ENCODE results near the gene RAB23. TPM values are rescaled to one million over a fixed set of nuclear protein-coding genes. Genes with fewer than 3 reads are reported as not detected.

The RAB23 gene
- total RNA-seq, 6 donors from 2014 or later, result 6.3 to 19.7 (median 9.1) TPM

GRCh38 chr6:57162516-57162915 lies 59.6 kb downstream of the RAB23 start:
- peaks cover 0 to 8% (median 0%) of the 10 kb centered on the region in 4 donors for H3K9me3 ChIP-seq
- WGBS, 2 donors, result 78 to 89% methylated on average over 3 of the region's 3 CpGs
- H3K27ac ChIP-seq, result no peak overlapping the region
- DNase-seq (no peak), ATAC-seq (ENCODE audit: low FRiP score in 2 of 2) (no peak)
- H3K27me3 ChIP-seq, result no peaks in the 10 kb centered on the region
- no peaks in the 10 kb centered on the region for H3K4me1 ChIP-seq
- TF ChIP-seq POLR2A (IDR thresholded peaks at IDR 0.05) (no peak), CTCF (IDR thresholded peaks at IDR 0.05) (no peak), POLR2AphosphoS5 (IDR thresholded peaks at IDR 0.05) (no peak), EP300 (IDR thresholded peaks at IDR 0.05) (no peak)
- H3K36me3 ChIP-seq, result peaks cover 0 to 40% (median 8%) of the 10 kb centered on the region in 4 donors
- H3K4me3 ChIP-seq, result no peak overlapping the region

GRCh38 chr6:57162028-57162427 lies 60.1 kb downstream of the RAB23 start:
- TF ChIP-seq CTCF (IDR thresholded peaks at IDR 0.05), result no peak
- TF ChIP-seq POLR2A (IDR thresholded peaks at IDR 0.05), result no peak
- no peak for TF ChIP-seq EP300 (IDR thresholded peaks at IDR 0.05)
- no peak for TF ChIP-seq POLR2AphosphoS5 (IDR thresholded peaks at IDR 0.05)
- Histone ChIP-seq H3K9me3 (peaks cover 0 to 8% (median 0%) of the 10 kb centered on the region in 4 donors), H3K36me3 (peaks cover 0 to 40% (median 6%) of the 10 kb centered on the region in 4 donors), H3K27ac (no peak overlapping the region), H3K4me3 (no peak overlapping the region), H3K4me1 (no peaks in the 10 kb centered on the region), H3K27me3 (no peaks in the 10 kb centered on the region)
- WGBS, 2 donors, result 91 to 92% methylated on average over 2 of the region's 2 CpGs
- DNase-seq (no peak), ATAC-seq (ENCODE audit: low FRiP score in 2 of 2) (no peak)

- ATAC-seq (ENCODE audit: low FRiP score in 2 of 2) (no peak), DNase-seq (no peak)
- Histone ChIP-seq H3K27me3 (no peaks in the 10 kb centered on the region), H3K4me1 (no peaks in the 10 kb centered on the region), H3K4me3 (no peak overlapping the region), H3K9me3 (no peaks in the 10 kb centered on the region), H3K36me3 (peaks cover 0 to 64% (median 14%) of the 10 kb centered on the region in 4 donors), H3K27ac (no peak overlapping the region)
- no peak for TF ChIP-seq CTCF (IDR thresholded peaks at IDR 0.05)
- TF ChIP-seq EP300 (IDR thresholded peaks at IDR 0.05), result no peak
- WGBS, 2 donors, result 88 to 96% methylated on average over 2 of the region's 2 CpGs
These were observed 63.0 kb downstream of the RAB23 start for GRCh38 chr6:57159127-57159526.

GRCh38 chr6:57158658-57159057 lies 63.4 kb downstream of the RAB23 start:
- peaks cover 5 to 69% (median 18%) of the 10 kb centered on the region in 4 donors for H3K36me3 ChIP-seq
- no peaks in the 10 kb centered on the region for H3K4me1 ChIP-seq
- no peak for TF ChIP-seq CTCF (IDR thresholded peaks at IDR 0.05)
- no peak for TF ChIP-seq EP300 (IDR thresholded peaks at IDR 0.05)
- TF ChIP-seq POLR2AphosphoS5 (IDR thresholded peaks at IDR 0.05), result no peak
- no peak for TF ChIP-seq POLR2A (IDR thresholded peaks at IDR 0.05)
- ATAC-seq (ENCODE audit: low FRiP score in 2 of 2) (no peak), DNase-seq (no peak)
- H3K9me3 ChIP-seq, result no peaks in the 10 kb centered on the region
- H3K27ac ChIP-seq, result no peak overlapping the region
- no peaks in the 10 kb centered on the region for H3K27me3 ChIP-seq
- no peak overlapping the region for H3K4me3 ChIP-seq

Data from upper lobe of left lung (tissue), 6 donors.